Panc1 (cell line): ENCODE results near the gene RAB22A.

ENCODE experiments used
- CTCF ChIP-seq: fragments of 450-650 bp; IDR thresholded peaks from 2 replicates; pipeline ENCODE4 v1.5.1; 2017; ENCODE audit warnings: mild to moderate bottlenecking
- POLR2AphosphoS5 ChIP-seq: IDR thresholded peaks from 2 replicates; pipeline ENCODE4 v1.6.1; 2012; ENCODE audit warnings: mild to moderate bottlenecking, low read depth, low read length, moderate library complexity
- REST ChIP-seq, 2 experiments: IDR thresholded peaks; 2 replicates each; pipeline ENCODE4 v1.6.1; 2011 to 2012; ENCODE audit warnings: low read depth in 2 of 2, control low read depth in 1 of 2, low read length in 1 of 2, mild to moderate bottlenecking in 1 of 2, moderate library complexity in 1 of 2; ENCODE audit not compliant: insufficient read depth in 1 of 2
- TCF7L2 ChIP-seq: IDR thresholded peaks from 2 replicates; pipeline ENCODE4 v1.6.1; 2011; ENCODE audit warnings: mild to moderate bottlenecking, low read depth, low read length, inconsistent platforms

- TF ChIP-seq CTCF (no peak), REST (IDR thresholded peaks at IDR 0.05; ENCODE audit: insufficient read depth in 1 of 2, low read depth in 2 of 2, low read length in 1 of 2) (no peak), TCF7L2 (no peak), POLR2AphosphoS5 (no peak)
These were observed 35.2 kb downstream of the RAB22A start for GRCh38 chr20:58344741-58345140.
